HG03571 (cell line): Measurements from ENCODE around the gene SLC22A25.
"Not testable (repeated sequence)": the region's sequence is repeated elsewhere in the genome, so short reads cannot be mapped to it uniquely, and the experiment has no call there.

ENCODE experiments used
- ATAC-seq: cut with Tn5 transposase; IDR thresholded peaks from one replicate; pipeline ENCODE4 v1.9.1; 2021; ENCODE audit not compliant: unreplicated experiment

The SLC22A25 gene

DNA sequence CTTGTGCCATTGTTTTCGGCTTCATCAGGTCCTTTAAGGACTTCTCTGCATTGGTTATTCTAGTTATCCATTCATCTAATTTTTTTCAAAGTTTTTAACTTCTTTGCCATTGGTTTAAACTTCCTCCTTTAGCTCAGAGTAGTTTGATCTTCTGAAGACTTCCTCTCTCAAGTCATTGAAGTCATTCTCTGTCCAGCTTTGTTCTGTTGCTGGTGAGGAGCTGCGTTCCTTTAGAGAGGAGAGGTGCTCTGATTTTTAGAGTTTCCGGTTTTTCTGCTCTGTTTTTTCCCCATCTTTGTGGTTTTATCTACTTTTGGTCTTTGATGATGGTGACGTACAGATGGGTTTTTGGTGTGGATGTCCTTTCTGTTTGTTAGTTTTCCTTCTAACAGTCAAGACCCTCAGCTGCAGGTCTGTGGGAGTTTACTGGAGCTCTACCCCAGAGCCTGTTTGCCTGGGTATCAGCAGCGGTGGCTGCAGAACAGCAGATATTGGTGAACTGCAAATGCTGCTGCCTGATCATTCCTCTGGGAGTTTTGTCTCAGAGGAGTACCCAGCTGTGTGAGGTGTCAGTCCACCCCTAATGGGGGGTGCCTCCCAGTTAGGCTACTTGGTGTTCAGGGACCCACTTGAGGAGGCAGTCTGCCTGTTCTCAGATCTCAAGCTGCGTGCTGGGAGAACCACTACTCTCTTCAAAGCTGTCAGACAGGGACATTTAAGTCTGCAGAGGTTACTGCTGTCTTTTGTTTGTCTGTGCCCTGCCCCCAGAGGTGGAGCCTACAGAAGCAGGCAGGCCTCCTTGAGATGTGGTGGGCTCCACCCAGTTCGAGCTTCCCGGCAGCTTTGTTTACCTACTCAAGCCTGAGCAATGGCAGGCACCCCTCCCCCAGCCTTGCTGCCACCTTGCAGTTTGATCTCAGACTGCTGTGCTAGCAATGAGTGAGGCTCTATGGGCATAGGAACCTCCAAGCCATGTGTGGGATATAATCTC lies 7.6 kb downstream of the SLC22A25 start:
- ATAC-seq, result not testable (repeated sequence)

DNA sequence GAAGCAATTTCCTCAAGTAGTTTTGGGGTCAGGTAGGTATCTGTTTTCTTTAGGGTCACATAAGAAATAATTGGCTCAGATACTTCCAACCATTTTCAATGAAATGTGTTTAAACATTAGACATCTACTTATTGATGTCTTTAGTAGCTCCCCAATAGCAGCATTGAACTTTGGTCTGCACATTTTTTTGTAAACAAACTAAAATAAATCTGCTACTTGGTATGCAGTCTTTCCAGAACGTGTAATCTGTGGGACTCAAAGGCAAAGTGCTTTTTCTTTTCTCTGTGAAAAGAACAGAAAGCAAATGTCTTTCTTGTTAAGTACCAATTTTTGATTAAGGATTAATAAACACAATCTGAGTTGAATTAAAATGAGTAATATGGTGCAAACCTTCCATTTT lies 13.6 kb downstream of the SLC22A25 start:
- no peak for ATAC-seq

DNA sequence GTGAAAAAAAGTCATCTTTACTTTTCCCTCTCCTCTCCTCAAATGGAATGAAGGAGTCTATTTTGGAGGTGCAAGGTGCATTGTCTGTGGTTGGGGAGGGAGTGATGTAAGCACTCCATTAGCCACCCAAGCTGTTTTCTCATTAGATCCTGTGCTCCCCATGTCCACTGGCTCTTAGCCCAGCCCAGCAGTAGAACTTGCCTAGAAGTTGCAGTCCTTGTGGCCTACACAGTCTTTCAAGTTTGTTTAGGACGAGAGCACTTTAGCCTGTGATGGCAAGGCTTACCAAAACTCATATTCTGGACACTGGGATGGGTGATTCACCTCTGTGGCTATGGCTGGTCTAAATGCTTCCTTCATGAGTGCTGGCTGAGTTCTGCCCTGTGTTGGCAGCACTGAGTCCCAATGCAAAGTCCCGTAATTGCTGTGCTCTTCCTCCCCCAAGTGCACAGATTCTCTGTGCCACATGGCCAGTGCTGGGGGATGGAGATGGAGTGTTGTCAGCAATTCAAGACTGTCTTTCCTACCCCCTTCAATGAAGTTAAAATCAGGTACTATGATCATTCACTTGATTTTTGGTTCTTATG lies 15.8 kb downstream of the SLC22A25 start:
- ATAC-seq, result no peak

DNA sequence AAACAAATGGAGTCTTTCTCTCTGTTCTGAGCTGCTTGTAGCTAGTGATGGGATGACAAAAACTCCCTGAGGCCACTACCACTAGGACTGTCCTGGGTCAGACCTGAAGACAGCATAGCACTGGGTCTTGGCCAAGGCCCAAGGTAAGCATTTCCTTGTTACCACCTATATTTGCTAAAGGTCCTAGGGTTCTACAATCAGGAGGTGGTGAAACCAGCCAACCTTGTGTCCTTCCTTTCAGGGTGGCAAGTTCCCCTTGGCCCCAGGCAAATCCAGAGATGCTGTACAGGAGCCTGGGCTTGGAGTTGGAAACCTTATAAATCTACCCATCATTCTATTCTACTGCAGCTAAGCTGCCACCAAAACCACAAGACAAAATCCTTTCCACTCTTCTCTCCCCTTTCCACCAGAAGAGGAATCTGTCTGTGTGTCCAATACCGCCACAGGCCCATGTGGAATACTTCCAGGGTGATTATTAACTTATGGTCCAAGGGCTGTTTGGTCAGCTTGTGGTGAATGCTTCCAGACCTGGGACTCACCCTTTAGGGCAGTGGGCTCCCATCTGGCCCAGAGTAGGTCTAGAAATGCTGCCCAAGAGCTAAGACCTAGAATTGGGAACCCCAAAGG lies 16.8 kb downstream of the SLC22A25 start:
- ATAC-seq, result no peak

GRCh38 chr11:63214093-63214492 lies 29.3 kb downstream of the SLC22A25 start:
- no peak for ATAC-seq

DNA sequence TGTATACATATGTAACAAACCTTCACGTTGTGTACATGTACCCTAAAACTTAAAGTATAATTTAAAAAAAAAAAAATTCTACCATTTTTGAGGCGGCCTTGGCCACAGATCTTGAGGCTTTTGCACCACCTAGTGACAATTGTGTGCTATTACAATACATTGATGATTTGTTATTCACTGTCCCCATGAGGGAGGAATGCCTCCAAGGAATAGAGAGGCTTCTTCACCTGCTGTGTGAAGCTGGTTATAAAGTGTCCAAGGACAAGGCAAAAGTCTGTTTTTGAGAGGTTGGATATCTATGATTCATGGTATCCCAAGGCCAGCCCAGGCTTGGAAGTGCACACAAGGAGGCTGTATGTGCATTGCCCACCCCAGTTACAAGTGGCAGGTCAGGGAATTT lies 30.7 kb downstream of the SLC22A25 start:
- no peak for ATAC-seq

GRCh38 chr11:63210111-63210510 lies 33.3 kb downstream of the SLC22A25 start:
- no peak for ATAC-seq
